Measurements from ENCODE around the gene RASSF1. TPM values are rescaled to one million over a fixed set of nuclear protein-coding genes. Genes with fewer than 3 reads are reported as not detected.
"Not testable (repeated sequence)": the region's sequence is repeated elsewhere in the genome, so short reads cannot be mapped to it uniquely, and the experiment has no call there.

Gene RASSF1
- total RNA-seq, 1 experiment from 2014 or later, result 12.7 TPM

- DNase-seq (ENCODE audit: low read depth), result no peak
Observed at GRCh38 chr3:50286322-50287227, 54.1 kb downstream of the RASSF1 start.

GRCh38 chr3:50284121-50284520 is 56.5 kb downstream of the RASSF1 start:
- not testable (repeated sequence) for DNase-seq (ENCODE audit: low read depth)

Other genes with a start within 250 kb of the RASSF1 start
- gene SEMA3F, start 185.5 kb downstream of the RASSF1 start, total RNA-seq (2014; rRNA removed; shearing (Covaris generic)), result 3.7 and 6.6 TPM in 2 replicates
- gene GNAT1, start 149.2 kb downstream of the RASSF1 start, total RNA-seq (2014; rRNA removed; shearing (Covaris generic)), result not detected in 2 replicates
- gene SLC38A3, start 135.6 kb downstream of the RASSF1 start, total RNA-seq (2014; rRNA removed; shearing (Covaris generic)), result 0.89 and 0.96 TPM in 2 replicates
- gene GNAI2, start 104.6 kb downstream of the RASSF1 start, total RNA-seq (2014; rRNA removed; shearing (Covaris generic)), result 232 and 259 TPM in 2 replicates
- gene SEMA3B, start 71.7 kb downstream of the RASSF1 start, total RNA-seq (2014; rRNA removed; shearing (Covaris generic)), result 12.0 and 22.5 TPM in 2 replicates
- gene LSMEM2, start 61.7 kb downstream of the RASSF1 start, total RNA-seq (2014; rRNA removed; shearing (Covaris generic)), result not detected in 2 replicates
- 49.3 and 50.4 TPM in 2 replicates for gene IFRD2, start 48.4 kb downstream of the RASSF1 start, total RNA-seq (2014; rRNA removed; shearing (Covaris generic))
- gene HYAL3, start 41.4 kb downstream of the RASSF1 start, total RNA-seq (2014; rRNA removed; shearing (Covaris generic)), result 1.6 and 3.0 TPM in 2 replicates
- 6.9 and 8.9 TPM in 2 replicates for gene NAA80, start 41.4 kb downstream of the RASSF1 start, total RNA-seq (2014; rRNA removed; shearing (Covaris generic))
- not detected in 2 replicates for gene HYAL1, start 37.3 kb downstream of the RASSF1 start, total RNA-seq (2014; rRNA removed; shearing (Covaris generic))
- 48.2 and 59.5 TPM in 2 replicates for gene HYAL2, start 18.1 kb downstream of the RASSF1 start, total RNA-seq (2014; rRNA removed; shearing (Covaris generic))
- gene TUSC2, start 12.6 kb downstream of the RASSF1 start, total RNA-seq (2014; rRNA removed; shearing (Covaris generic)), result 23.7 and 25.4 TPM in 2 replicates
- 0.37 and 3.2 TPM in 2 replicates for gene ZMYND10, start 4.9 kb upstream of the RASSF1 start, total RNA-seq (2014; rRNA removed; shearing (Covaris generic))
- 15.6 and 27.9 TPM in 2 replicates for gene NPRL2, start 9.9 kb upstream of the RASSF1 start, total RNA-seq (2014; rRNA removed; shearing (Covaris generic))
- 32.8 and 49.9 TPM in 2 replicates for gene CYB561D2, start 10.0 kb upstream of the RASSF1 start, total RNA-seq (2014; rRNA removed; shearing (Covaris generic))
- 28.0 and 38.2 TPM in 2 replicates for gene TMEM115, start 18.7 kb upstream of the RASSF1 start, total RNA-seq (2014; rRNA removed; shearing (Covaris generic))
- not detected in 2 replicates for gene CACNA2D2, start 162.8 kb upstream of the RASSF1 start, total RNA-seq (2014; rRNA removed; shearing (Covaris generic))
- gene C3orf18, start 226.9 kb upstream of the RASSF1 start, total RNA-seq (2014; rRNA removed; shearing (Covaris generic)), result 0.05 and 2.7 TPM in 2 replicates
- 5.5 and 7.3 TPM in 2 replicates for gene HEMK1, start 228.7 kb upstream of the RASSF1 start, total RNA-seq (2014; rRNA removed; shearing (Covaris generic))

Data from M059J (cell line).